Measurements from ENCODE around the gene GJD3. TPM values are rescaled to one million over a fixed set of nuclear protein-coding genes. Genes with fewer than 3 reads are reported as not detected.
A peak's percentile ranks its signal among the peaks of the same experiment; 100 is the strongest.
"Not testable (repeated sequence)": the region's sequence is repeated elsewhere in the genome, so short reads cannot be mapped to it uniquely, and the experiment has no call there.

The GJD3 gene
- polyA plus RNA-seq, 3 donors = not detected

- 0% methylated on average over 2 of the region's 4 CpGs for WGBS (ENCODE audit: insufficient coverage)
- H3K4me3 ChIP-seq (replicated peaks in 1 of 3; ENCODE audit: low read depth in 2 of 3, low read length in 3 of 3) = no peak overlapping the region
- H4K20me1 ChIP-seq (ENCODE audit: insufficient read depth, low read length) = no peaks in the 10 kb centered on the region
- H3K9ac ChIP-seq (ENCODE audit: insufficient read depth, low read length, poor library complexity, severe bottlenecking) = no peak overlapping the region
- H3K4me2 ChIP-seq (replicated peaks; ENCODE audit: extremely low read depth, low read length, poor library complexity, severe bottlenecking) = no peak overlapping the region
- peak; percentile 46 to 82 (median 58) for DNase-seq
- no peaks in the 10 kb centered on the region for H3K36me3 ChIP-seq (replicated peaks in 1 of 2; ENCODE audit: control insufficient read depth in 1 of 2, insufficient read depth in 2 of 2, low read length in 2 of 2)
- no peaks in the 10 kb centered on the region for H3K79me2 ChIP-seq (ENCODE audit: insufficient read depth, low read length)
- H3K4me1 ChIP-seq (ENCODE audit: control insufficient read depth in 1 of 2, insufficient read depth in 2 of 2, low read length in 2 of 2) = peaks cover 0 to 13% of the 10 kb centered on the region in 2 donors
- peaks cover 0 to 11% (median 9%) of the 10 kb centered on the region in 3 donors for H3K27me3 Mint-ChIP-seq (ENCODE audit: low read depth in 3 of 3)
- H3K27me3 ChIP-seq (ENCODE audit: control insufficient read depth in 2 of 2, insufficient read depth in 2 of 2, low read length in 2 of 2) = no peaks in the 10 kb centered on the region
- peaks cover 0 to 12% of the 10 kb centered on the region in 2 donors for H3K9me3 ChIP-seq (replicated peaks in 1 of 2; ENCODE audit: control insufficient read depth in 1 of 2, insufficient read depth in 1 of 2, low read length in 2 of 2)
- H3K4me1 Mint-ChIP-seq = peaks cover 31% of the 10 kb centered on the region
- TF ChIP-seq CTCF (IDR thresholded peaks at IDR 0.05) = no peak
- peaks cover 3 to 6% of the 10 kb centered on the region in 2 donors for H3K36me3 Mint-ChIP-seq
- H3K4me3 Mint-ChIP-seq = no peak overlapping the region
- H2AFZ ChIP-seq (ENCODE audit: insufficient read depth, low read depth, low read length, poor library complexity, severe bottlenecking) = no peak overlapping the region
- H3K27ac ChIP-seq (ENCODE audit: low read depth in 1 of 2, low read length in 2 of 2) = no peak overlapping the region
- H3K9me3 Mint-ChIP-seq = peaks cover 6 to 27% (median 18%) of the 10 kb centered on the region in 7 donors
- H3K27ac Mint-ChIP-seq = peak overlapping the region in 4 of 7 donors; percentile 65 to 78 (median 70)
- intact Hi-C loops (cut with micrococcal nuclease) = no loop called here
Observed at GRCh38 chr17:40373324-40373723, 8.8 kb upstream of the GJD3 start.

GRCh38 chr17:40372644-40373043, 8.1 kb upstream of the GJD3 start:
- Histone ChIP-seq H3K4me1 (ENCODE audit: control insufficient read depth in 1 of 2, insufficient read depth in 2 of 2, low read length in 2 of 2) (peaks cover 0 to 13% of the 10 kb centered on the region in 2 donors), H3K9me3 (replicated peaks in 1 of 2; ENCODE audit: control insufficient read depth in 1 of 2, insufficient read depth in 1 of 2, low read length in 2 of 2) (peaks cover 0 to 12% of the 10 kb centered on the region in 2 donors)
- H3K36me3 Mint-ChIP-seq; intact Hi-C loops (cut with micrococcal nuclease); DNase-seq; H3K36me3 ChIP-seq (replicated peaks in 1 of 2; ENCODE audit: control insufficient read depth in 1 of 2, insufficient read depth in 2 of 2, low read length in 2 of 2); H3K4me3 Mint-ChIP-seq; H3K27ac ChIP-seq (ENCODE audit: low read depth in 1 of 2, low read length in 2 of 2); H2AFZ ChIP-seq (ENCODE audit: insufficient read depth, low read depth, low read length, poor library complexity, severe bottlenecking); H4K20me1 ChIP-seq (ENCODE audit: insufficient read depth, low read length); H3K9ac ChIP-seq (ENCODE audit: insufficient read depth, low read length, poor library complexity, severe bottlenecking); H3K27me3 ChIP-seq (ENCODE audit: control insufficient read depth in 2 of 2, insufficient read depth in 2 of 2, low read length in 2 of 2); H3K4me3 ChIP-seq (replicated peaks in 1 of 3; ENCODE audit: low read depth in 2 of 3, low read length in 3 of 3); H3K4me2 ChIP-seq (replicated peaks; ENCODE audit: extremely low read depth, low read length, poor library complexity, severe bottlenecking); H3K79me2 ChIP-seq (ENCODE audit: insufficient read depth, low read length): not testable (repeated sequence)
- 0% methylated on average over 1 of the region's 4 CpGs for WGBS (ENCODE audit: insufficient coverage)
- Mint-ChIP-seq H3K4me1 (peaks cover 31% of the 10 kb centered on the region), H3K27ac (peak overlapping the region in 4 of 7 donors; percentile 13 to 78 (median 70)), H3K27me3 (ENCODE audit: low read depth in 3 of 3) (peaks cover 1 to 11% (median 9%) of the 10 kb centered on the region in 3 donors), H3K9me3 (peaks cover 6 to 27% (median 18%) of the 10 kb centered on the region in 7 donors)

Measured in CD14-positive monocyte (primary cell).